HG03045 (cell line): ENCODE results near the gene KCND2.
"Not testable (repeated sequence)": the region's sequence is repeated elsewhere in the genome, so short reads cannot be mapped to it uniquely, and the experiment has no call there.

Experiments used
- ATAC-seq: cut with Tn5 transposase; IDR thresholded peaks from one replicate; pipeline ENCODE4 v1.9.1; 2021; ENCODE audit warnings: mild to moderate bottlenecking, moderate library complexity; ENCODE audit not compliant: unreplicated experiment

Gene KCND2

DNA sequence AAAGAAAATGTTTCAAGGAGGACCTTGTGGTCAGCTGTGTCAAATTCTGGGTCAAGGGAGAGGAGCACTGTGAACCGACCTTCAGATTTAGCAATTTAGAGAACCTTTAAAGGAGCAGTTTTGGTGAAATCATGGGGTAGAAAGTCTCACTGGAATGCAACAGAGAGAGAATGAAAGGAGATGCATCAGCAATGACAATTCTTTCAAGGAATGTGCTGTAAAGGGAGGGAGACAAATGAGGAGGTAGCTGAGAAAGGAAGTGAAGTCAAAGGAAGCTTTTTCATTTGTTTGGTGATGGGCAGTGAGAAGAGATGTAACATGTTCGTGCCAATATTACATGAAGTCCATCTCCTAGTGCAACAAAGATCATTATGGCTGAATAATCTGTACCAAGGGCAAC, 418.9 kb downstream of the KCND2 start:
- ATAC-seq = no peak

DNA sequence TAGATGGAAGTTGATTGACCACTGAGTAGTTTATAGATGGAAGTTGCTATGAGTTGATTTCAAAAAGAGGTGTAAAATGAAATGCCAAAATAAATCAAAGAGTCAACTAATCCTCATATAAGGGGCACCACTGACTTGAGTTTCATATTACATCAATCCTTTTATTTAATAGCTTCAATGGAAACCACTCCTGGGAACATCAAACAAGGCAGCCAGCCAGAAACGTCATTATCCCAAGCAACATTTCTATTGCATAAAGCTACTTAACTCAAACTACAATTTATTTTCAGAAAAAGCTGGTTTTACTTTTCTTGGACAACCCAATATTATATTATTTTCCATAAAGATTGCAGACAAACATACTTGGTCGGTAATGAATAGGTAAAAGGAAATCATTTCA, 422.9 kb downstream of the KCND2 start:
- ATAC-seq = no peak

DNA sequence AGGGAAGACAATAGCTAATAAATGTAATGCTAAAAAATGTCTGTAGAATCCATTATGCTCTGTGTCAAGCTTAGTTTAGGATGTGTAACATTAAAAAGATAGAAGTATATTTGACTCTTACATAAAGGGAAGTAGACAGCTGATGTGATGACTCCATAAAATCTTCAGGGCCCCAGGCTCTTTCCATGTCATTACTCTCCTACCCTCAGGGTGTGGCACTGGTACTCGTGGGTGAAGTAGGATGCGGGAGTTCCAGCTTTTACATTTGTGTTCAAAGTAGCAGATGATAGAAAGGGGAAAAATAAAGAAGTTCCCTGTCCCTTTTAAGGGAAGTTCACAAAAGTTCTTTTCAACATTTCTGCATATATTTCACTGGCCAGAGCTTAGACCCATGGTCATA, 427.8 kb downstream of the KCND2 start:
- ATAC-seq = no peak

DNA sequence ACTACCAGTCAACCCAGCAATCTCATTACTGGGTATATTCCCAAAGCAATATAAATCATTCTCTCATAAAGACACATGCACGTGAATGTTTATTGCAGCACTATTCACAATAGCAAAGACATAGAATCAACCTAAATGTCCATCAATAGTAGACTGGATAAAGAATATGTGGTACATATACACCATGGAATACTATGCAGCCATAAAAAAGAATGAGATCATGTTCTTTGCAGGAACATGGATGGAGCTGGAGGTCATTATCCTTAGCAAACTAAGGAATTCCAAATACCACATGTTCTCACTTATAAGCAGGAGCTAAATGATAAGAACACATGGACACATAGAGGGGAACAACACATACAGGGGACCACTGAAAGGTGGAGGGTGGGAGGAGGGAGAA, 429.4 kb downstream of the KCND2 start:
- ATAC-seq = not testable (repeated sequence)

DNA sequence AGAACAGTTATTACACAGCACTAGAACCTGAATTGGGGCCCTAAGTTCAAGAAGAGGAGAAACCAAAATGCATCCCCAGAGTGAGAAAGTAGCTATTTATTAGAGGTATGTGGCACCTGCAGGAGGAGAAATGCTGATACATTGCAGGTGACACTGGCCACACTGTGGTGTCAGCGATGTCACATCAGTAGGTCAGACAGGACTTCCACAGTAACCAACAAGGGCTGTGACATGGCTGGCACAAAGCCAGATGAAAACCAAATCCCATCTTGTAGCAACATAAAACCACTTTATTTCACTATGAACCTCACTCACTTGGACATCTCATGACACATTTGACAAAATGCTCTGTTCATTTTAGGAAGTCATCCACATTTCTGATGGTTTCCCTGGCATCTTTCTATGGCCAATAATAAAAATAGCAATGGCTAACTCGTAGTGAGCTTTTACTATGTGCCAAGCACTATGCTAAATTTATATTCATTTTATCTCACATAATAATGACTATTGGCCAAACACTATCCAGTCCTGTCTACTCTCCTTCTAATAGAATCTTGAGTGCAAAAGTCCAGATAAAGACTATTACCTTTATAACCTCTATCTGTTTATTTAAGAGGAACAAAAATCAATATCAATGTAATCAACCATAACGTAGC, 430.7 kb downstream of the KCND2 start:
- ATAC-seq = no peak

DNA sequence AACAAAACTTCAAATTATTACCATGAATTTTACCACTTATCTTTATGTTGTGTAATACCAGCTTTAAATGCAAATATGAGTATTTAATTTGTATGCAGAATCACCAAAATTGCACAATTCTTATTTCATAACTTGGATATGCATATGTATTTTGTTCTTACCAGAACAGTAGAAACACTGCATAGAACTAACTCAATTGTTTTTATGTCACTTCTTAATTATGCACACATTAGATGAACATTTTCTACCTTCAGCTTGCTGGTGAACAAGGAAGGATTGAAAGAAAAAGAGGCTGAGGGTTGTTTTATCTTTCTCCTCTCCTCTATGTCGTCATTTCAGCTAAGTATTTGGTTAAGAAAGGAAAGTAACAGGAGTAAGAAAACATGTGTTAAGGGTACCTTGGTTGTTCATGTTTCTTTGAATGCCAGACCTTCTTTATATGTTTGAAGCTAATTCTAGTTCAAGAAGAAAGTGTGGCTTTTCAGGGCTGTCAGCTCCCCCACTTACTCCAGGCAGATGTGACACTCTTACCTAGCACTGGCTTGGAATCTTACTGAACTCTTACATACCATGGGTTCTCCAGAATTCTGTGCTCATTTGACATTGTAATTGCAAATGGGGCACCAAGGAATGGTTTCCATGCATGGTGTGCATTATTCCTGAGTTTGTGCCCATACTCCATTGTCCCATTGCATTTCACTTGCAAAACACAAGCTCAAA, 436.4 kb downstream of the KCND2 start:
- ATAC-seq = no peak

DNA sequence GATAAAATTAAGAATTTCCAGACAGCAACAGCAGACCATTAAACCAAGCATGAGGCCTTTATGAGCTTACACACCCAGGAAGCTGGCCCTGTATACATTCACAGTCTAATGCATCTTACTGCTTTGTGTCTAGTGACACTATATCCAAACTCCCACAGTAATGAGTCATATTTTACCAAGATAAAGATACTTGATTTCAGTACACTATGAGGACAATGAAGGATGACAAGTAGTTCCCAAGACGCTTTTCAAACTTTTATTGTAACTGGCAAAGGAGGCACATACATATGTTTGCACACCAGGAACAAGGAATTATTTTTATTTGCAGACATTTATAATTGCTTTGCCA, 437.0 kb downstream of the KCND2 start:
- no peak for ATAC-seq

DNA sequence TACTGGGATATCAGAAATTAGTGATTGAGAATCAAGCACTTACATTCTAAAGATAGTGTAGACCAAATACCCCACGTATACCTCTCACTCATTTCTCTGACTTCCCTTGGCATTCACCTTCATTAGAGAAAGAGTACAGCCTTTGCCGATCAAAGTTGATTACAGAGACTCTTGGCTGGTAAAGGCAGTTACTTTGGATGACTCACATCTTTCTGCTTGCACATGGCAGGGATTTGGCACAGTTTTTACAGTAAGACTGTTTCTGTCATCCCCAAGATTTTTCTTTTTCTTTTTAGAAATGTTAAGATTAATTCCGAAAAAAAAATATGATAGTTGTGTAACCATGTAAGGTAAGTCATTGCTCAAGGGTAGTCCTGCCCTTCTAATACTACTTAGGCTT, 442.0 kb downstream of the KCND2 start:
- no peak for ATAC-seq

DNA sequence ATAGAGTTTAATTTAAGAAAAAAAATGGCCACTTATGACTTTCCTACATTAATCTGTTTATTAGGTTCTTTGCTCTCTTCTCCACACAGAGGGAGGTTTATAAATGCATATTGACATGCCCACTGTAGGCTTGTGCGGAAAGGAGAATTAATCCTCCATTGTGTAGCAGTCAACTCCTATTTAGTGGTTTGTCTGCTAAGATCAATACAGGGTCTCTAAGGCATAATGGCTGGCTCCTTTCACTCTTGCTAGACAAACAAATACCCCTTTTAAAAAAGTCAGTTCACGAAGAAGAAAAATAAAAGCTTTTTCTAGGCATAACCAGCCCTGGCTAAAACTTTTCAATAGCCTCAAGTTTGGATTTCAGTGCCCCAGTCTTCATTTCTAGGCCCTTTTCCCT, 443.3 kb downstream of the KCND2 start:
- ATAC-seq = no peak

DNA sequence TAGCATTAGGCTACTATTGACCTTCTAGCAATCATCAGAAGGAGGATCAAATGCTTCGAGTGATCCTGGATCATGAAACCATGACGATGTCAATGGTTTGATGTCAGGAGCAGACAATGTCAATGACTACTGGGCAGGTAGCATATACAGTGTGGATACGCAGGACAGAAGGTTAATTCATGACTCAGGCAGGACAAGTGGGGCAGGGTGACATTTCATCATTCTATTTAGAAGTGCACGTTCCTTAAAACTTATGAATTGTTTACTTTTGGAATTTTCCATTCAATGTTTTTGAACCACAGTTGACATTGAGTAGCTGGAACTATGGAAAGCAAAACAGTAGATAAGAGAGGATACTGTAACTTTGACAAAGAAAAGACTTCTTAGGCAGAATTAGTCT, 444.2 kb downstream of the KCND2 start:
- no peak for ATAC-seq

DNA sequence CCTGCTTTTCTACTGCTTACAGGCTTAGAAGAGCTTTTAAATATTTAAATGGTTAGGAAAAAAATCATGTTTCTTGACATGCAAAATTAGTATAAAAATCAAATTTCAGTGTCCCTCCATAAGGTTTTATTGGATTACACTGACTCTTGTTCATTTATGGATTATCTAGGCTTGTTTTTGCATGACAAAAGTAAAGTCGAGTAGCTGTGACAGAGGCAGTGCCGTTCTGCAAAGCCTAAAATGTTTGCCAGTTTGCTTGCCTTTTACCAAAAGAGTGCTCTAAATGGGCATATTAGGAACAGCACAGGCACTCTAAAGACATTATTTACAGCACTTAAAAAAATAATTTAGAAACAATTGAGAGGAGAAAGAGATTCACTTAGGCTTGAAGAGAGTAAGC, 445.4 kb downstream of the KCND2 start:
- no peak for ATAC-seq

DNA sequence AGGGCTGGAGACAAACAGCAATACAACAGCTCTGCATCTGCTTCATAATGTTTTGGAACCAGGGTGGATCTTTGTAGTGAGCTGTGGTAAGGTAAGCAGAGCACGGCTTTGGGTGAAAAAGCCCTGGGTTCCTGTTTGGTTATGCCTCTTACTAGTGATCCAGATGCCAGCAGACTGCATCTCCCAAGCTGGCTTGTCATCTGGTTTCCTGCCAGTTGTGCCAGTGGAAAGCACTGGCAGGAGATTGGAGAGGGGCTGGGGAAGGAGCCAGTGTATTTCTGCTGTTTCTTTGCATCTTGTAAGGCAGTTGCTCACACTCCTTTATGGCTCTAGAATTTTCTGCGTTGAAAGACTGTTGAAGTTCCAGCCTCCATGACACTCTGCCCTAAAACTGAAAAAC, 447.3 kb downstream of the KCND2 start:
- ATAC-seq = no peak

DNA sequence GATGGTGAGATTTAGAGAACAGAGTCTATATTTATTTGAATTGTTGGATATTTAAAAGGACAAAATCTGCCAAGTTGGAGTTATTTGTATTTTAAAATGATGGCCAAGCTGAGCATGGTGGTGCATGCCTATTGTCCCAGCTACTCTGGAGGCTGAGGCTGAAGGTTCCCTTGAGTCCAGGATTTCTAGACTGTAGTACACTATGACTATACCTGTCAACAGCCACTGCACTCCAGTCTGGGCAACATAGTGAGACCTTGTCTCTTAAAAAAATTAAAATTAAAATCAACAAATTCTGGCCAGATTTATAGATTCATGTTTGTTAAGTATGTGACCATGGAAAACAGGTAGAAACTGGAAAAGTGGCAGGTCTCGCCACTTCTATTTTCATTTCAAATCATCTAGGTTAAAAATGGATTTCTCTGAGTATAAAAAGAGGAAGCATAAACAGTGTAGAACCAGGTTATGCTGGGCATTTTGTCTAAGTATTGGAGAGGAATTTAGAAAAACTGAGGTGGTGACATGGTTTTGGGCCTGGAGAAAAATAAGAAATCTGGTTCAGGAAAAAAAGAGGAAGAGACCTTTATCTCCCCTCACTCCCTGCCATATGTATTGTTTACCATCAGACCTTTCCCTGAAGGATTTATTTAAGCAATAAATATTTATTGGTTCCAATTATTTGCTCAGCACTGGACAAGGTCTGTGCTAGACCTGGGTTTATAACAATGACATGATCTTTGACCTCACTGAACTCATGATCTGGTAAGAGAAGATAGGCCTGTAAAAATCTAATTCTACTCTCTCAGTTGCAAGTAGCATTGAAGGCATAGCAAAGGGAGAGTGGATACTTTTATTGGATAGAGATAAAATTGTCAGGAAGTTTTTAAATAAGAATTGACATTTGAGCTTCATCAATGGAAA, 450.8 kb downstream of the KCND2 start:
- no peak for ATAC-seq

DNA sequence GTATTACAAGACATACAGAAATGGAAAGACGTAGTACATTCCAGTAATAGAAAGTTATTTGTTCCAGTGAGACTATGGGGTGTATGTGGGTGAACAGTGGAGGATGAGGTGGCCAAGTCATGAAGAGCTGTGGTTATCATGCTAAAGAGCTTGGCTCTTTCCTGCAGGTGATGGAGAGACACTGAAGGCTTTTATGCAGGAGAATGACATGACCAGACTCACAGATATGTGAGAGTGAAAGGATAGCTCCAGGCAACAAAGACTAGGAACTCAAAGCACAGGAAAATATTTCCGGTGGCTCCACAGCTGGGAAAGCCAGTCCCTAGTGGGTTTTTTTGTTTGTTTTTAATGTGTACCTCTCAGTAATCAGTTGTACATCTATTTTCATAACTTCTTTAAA, 451.5 kb downstream of the KCND2 start:
- no peak for ATAC-seq

DNA sequence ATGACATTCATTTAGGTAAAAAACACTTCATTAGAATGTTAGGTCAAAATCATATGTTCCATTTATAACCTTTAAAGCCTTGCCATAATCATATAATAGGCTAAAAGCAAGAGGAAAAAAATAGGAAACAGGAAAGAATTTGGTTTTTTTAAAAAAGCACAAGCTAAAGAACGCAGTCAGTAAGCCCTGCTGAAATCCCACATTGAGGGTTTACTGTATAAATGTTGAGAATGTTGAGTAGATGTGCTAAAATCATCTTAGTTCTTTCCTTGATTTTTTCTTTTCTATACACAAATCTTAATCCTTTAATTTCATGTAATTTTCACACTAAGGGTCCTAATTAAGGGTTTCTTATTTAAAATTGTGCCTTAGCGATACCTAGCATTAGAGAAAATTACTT, 452.0 kb downstream of the KCND2 start:
- ATAC-seq = no peak

DNA sequence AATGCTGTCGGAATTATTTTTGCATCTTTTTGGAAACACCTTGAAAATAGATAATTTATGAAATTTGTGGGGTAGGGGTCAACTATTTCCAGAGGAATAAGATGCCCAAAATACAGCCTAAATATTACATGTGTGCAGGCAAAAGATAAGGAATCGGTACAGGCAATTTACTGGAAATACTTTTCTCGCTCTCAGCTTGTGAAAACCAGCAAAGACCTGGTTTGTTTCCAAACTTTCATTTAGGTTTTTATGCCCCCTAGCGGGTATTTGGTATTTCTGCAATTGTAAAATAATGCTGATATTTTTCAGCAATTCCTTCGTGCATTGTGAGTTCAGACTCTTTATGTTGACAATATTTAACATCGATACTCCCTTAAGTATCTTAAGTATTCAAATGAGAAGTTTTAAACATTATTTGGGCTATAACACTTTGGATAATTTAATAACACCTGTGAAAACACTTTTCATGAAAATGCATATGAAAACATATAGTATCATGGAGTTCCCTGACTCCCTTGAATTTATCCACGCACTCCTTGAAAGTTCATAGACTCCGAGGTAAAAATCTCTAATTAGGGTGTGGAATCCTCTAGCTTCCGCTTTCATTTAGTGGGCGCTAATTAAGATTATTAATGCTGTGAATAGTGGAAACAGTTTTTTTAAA, 452.5 kb downstream of the KCND2 start:
- ATAC-seq = no peak

DNA sequence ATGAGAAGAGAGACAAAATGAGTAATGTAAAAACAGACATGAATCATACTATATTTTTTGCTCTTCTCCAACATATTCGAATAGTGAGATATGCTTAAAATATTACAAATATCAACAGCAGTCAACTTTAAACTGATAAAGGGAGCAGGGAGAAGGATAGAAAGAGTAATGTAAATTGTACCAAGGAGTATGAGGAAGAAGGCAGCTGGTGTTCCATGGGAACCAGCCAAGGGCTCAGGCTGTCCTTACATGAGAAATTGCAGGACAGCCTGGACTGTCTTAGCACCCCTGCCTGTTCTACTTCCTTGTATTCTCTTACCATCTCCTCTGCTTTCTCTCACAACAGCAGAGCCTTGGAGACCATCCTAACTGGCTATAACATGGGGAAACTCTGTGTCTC, 456.3 kb downstream of the KCND2 start:
- ATAC-seq = no peak

DNA sequence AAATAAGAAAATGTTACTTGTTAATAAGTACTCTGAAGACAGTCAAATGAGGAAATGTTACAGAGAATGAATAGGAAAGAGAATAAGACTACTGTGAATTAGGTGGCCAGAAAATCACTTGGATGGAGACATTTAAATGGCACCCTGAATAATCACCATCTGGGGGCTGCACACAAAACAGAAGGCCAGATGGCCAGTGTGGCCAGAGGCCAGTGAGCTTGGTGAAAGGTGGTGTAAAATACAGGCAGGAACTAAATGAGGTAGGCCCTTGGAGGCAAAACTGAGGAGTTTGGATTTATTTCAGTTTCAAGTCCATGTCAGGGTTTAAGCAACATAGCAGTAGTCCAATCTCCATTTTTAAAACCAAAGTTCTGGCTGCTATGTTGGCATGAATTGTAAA, 458.3 kb downstream of the KCND2 start:
- no peak for ATAC-seq

DNA sequence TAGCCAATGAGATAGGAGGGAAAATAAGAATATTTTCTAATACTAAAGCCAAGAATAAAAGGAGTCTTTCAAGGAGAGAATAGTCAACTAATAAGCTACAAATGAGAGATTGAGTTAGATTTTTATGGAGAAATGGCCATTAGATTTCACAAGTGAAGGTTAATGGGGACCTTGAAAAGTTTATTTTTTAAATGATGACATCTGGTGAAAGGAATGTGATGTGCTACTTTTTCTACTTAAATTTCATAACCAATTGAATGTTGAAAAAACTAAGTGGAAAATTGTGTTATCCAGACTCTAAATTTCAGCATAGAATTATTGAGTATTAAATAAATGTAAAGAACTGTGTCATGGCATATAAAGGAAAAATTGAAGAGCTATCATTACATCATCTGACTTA, 459.3 kb downstream of the KCND2 start:
- ATAC-seq = no peak

DNA sequence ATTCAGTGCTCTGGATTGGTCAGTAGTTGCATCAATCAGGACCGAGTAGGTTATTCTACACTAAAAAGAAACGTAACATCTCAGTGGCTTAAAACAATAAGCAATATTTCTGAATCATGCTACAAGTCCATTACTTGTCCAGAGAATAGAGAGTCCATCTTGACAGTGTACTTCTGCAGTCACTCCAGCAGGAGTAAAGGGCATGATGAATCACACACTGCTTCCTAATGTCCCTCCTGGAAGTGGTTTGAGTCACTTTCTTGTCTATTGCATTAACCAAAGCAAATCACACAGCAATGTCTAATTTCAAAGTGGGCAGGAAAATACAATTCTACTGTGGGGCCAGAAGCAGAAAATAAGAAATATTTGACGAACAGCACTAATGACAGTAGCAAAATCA, 460.2 kb downstream of the KCND2 start:
- no peak for ATAC-seq

DNA sequence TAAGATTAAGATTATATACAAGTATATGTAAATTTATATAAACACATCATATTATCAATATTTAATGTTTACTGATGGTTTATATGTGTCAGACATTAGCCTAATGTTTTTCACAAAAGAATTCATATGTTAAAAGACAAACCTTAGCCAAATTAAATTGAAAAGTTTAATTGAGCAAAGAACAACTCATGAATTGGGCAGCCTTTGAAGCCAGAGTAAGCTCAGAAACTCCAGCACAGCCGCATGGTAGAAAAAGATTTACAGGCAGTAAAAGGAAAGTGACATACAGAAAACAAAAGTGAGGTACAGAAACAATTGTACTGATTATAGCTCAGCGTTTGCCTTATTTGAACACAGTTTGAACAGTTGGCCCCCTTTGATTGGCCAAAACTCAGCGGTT, 460.9 kb downstream of the KCND2 start:
- ATAC-seq = no peak
